ENCODE results near the gene LRRC10B. TPM values are rescaled to one million over a fixed set of nuclear protein-coding genes. Genes with fewer than 3 reads are reported as not detected.

The LRRC10B gene
- total and polyA plus RNA-seq, 2 donors from 2014 or later: 1.0 to 2.9 TPM

DNA sequence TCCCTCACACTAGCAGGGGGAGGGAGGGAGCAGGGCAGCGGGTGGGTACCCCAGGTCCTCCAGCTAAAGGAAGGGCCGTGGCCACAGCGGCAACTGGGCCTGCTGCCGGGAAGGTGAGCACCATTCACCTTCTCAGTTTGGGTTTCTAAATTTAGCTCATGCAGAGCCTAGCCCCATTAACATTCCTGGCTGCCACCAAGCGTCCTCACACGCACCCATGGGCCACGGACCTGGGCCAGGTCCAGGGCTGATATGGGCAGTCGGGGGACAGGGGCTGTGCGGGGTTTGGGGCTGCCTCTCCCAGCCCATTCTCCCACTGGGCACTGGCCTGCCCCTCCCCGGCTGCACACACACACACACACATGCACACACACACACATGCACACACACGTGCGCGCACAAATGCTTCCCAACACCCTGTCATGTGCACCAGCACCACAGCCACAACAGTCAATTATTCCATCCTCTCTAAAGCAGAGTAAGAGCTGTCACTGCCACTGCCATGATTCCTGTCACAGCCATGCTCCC, 43.6 kb downstream of the LRRC10B start:
- Histone ChIP-seq H3K9me3 (ENCODE audit: control insufficient read depth in 2 of 3, insufficient read depth in 1 of 3, low read length in 3 of 3) (no peaks in the 10 kb centered on the region), H3K9ac (ENCODE audit: low read length in 3 of 3) (no peak overlapping the region), H3K4me1 (ENCODE audit: control insufficient read depth in 2 of 3, insufficient read depth in 2 of 3, low read depth in 1 of 3, low read length in 3 of 3) (peaks cover 0 to 9% (median 0%) of the 10 kb centered on the region in 3 donors), H3K27me3 (ENCODE audit: control insufficient read depth, insufficient read depth, low read length) (peaks cover 18% of the 10 kb centered on the region), H3K4me3 (ENCODE audit: low read length in 3 of 3) (no peak overlapping the region), H3K27ac (ENCODE audit: low read depth in 2 of 2, low read length in 2 of 2) (peak overlapping the region; percentile 71 to 83), H3K36me3 (ENCODE audit: control insufficient read depth in 2 of 3, insufficient read depth in 3 of 3, low read length in 3 of 3) (no peaks in the 10 kb centered on the region)
- intact Hi-C loops (cut with DNase I): no loop called here
- TF ChIP-seq, protein P1, sequence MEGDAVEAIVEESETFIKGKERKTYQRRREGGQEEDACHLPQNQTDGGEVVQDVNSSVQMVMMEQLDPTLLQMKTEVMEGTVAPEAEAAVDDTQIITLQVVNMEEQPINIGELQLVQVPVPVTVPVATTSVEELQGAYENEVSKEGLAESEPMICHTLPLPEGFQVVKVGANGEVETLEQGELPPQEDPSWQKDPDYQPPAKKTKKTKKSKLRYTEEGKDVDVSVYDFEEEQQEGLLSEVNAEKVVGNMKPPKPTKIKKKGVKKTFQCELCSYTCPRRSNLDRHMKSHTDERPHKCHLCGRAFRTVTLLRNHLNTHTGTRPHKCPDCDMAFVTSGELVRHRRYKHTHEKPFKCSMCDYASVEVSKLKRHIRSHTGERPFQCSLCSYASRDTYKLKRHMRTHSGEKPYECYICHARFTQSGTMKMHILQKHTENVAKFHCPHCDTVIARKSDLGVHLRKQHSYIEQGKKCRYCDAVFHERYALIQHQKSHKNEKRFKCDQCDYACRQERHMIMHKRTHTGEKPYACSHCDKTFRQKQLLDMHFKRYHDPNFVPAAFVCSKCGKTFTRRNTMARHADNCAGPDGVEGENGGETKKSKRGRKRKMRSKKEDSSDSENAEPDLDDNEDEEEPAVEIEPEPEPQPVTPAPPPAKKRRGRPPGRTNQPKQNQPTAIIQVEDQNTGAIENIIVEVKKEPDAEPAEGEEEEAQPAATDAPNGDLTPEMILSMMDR (IDR thresholded peaks at IDR 0.05; ENCODE audit: borderline replicate concordance, extremely low read depth, insufficient read depth): no peak
- DNase-seq (no peak), FAIRE-seq (no peak)

DNA sequence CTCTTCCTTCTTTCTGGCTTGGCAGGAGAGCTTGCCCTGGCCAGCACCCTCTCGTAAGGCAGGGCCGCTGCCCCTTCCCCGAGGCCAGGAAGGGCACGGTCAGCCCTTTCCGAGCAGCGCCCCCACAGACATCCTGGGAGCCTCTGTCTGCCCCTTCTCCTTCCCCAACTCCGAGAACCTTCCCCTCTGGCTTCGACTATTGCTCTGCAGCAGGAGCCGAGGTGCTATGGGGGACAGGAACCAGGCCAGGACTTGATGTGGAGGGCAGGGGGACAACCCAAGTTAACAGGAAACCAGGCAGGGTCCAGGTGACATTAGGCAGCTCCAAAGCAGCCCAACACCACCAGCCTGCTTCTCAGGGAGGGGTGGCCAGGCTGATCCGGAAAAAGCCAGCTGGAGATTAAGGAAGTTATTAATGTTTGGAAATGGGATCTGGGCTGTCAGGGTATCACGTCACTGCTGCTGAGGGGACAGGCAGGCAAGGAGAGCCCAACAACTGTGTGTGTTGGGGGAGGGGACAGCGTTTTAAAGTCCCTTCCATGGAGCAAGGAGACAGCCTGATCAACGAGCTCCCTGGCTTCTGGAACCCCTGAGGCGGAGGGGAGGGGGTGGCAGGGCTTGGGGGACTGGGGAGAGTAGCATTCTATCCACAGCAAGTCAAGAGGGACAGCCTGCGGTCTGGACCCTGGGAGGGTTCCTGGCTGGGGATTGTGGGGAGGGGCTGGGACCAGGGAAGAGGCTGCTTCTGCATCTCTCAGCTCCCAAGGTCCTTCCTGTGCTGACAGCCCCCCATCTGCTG, 45.0 kb downstream of the LRRC10B start:
- intact Hi-C loops (cut with DNase I): no loop called here
- Histone ChIP-seq H3K9ac (ENCODE audit: low read length in 3 of 3) (no peak overlapping the region), H3K4me3 (ENCODE audit: low read length in 3 of 3) (no peak overlapping the region), H3K36me3 (ENCODE audit: control insufficient read depth in 2 of 3, insufficient read depth in 3 of 3, low read length in 3 of 3) (no peaks in the 10 kb centered on the region), H3K27ac (ENCODE audit: low read depth in 2 of 2, low read length in 2 of 2) (peak overlapping the region; percentile 68 to 83), H3K4me1 (ENCODE audit: control insufficient read depth in 2 of 3, insufficient read depth in 2 of 3, low read depth in 1 of 3, low read length in 3 of 3) (peaks cover 0 to 9% (median 0%) of the 10 kb centered on the region in 3 donors), H3K9me3 (ENCODE audit: control insufficient read depth in 2 of 3, insufficient read depth in 1 of 3, low read length in 3 of 3) (no peaks in the 10 kb centered on the region), H3K27me3 (ENCODE audit: control insufficient read depth, insufficient read depth, low read length) (peaks cover 18% of the 10 kb centered on the region)
- DNase-seq (peak in 4 of 5 donors; percentile 56 to 78 (median 66)), FAIRE-seq (no peak)
- TF ChIP-seq, protein P1 (IDR thresholded peaks at IDR 0.05; ENCODE audit: borderline replicate concordance, extremely low read depth, insufficient read depth): no peak

DNA sequence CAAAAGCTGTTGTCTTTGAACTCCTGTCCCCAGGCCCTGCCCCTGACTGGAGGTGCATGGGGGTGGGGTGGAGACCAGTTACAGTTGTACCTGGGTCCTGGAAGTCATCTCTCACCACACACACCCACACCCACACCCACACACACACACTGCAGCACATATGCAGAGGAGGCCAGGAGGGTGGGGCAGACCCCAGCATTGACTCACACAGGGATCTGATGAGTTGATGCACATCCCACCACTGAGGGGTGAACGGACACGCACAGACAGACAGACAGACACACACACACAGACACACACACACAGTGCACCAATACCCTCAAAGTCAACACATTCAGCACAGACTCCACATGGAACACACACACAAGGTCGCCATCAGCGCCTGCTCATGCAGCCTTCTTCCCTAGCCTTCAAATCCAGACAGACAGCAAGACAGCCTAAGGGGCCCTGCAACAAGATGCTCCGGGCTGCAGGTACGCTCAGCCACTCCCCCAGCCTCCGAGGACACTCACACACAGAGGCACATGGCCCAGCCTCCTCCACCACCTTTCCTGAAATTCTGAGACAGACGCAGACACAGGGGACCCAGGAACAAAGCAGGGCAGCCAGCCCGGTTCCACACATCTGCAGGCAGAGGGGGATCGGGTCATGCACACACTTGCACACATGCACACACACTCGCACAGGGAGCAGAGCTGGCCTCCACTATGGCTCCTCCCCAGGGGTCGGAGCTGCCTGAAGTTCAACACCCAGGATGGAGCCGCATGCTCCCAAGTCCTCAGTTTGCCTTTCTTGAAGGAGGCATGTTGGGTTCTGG, 45.8 kb downstream of the LRRC10B start:
- H3K36me3 ChIP-seq (ENCODE audit: control insufficient read depth in 2 of 3, insufficient read depth in 3 of 3, low read length in 3 of 3): no peaks in the 10 kb centered on the region
- no peak overlapping the region for H3K4me3 ChIP-seq (ENCODE audit: low read length in 3 of 3)
- DNase-seq (no peak), FAIRE-seq (no peak)
- peaks cover 0 to 9% (median 0%) of the 10 kb centered on the region in 3 donors for H3K4me1 ChIP-seq (ENCODE audit: control insufficient read depth in 2 of 3, insufficient read depth in 2 of 3, low read depth in 1 of 3, low read length in 3 of 3)
- TF ChIP-seq, protein P1 (IDR thresholded peaks at IDR 0.05; ENCODE audit: borderline replicate concordance, extremely low read depth, insufficient read depth): no peak
- peak overlapping the region; percentile 55 to 63 for H3K27ac ChIP-seq (ENCODE audit: low read depth in 2 of 2, low read length in 2 of 2)
- no peak overlapping the region for H3K9ac ChIP-seq (ENCODE audit: low read length in 3 of 3)
- intact Hi-C loops (cut with DNase I): no loop called here
- H3K9me3 ChIP-seq (ENCODE audit: control insufficient read depth in 2 of 3, insufficient read depth in 1 of 3, low read length in 3 of 3): no peaks in the 10 kb centered on the region
- H3K27me3 ChIP-seq (ENCODE audit: control insufficient read depth, insufficient read depth, low read length): peaks cover 18% of the 10 kb centered on the region

Measured in kidney (tissue), 14 donors.